Measurements from ENCODE around the gene ASB2. TPM values are rescaled to one million over a fixed set of nuclear protein-coding genes. Genes with fewer than 3 reads are reported as not detected.

Gene ASB2
- total RNA-seq, 3 donors from 2014 or later (not counting 1 experiment from before 2014, with no cell fraction given) = 3.7 to 7.2 (median 4.8) TPM

DNA sequence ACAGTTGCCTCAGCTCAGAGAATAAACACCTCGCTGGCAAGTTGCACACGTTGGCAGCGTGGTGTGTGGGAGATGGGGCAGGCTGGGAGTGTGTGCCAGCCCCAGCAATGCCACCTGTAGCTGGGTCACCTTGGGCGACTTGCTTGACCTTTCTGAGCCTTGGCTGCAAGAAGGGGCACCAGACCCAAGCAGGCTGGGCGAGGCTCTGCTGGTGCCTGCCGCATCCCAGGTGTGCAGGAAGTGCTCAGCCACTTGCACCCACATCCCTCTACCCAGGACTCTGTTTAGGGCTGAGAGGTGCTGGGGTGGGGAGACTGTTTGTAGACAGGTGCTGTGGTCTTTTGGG lies 48.6 kb downstream of the ASB2 start:
- 74% methylated on average over 6 of the region's 6 CpGs for WGBS (ENCODE audit: insufficient coverage)
- no peak overlapping the region for H3K4me3 Mint-ChIP-seq
- Histone ChIP-seq H3K9me3 (ENCODE audit: control insufficient read depth, insufficient read depth, low read length) (no peaks in the 10 kb centered on the region), H3K4me1 (ENCODE audit: control insufficient read depth, insufficient read depth, low read length) (no peaks in the 10 kb centered on the region), H3K4me3 (ENCODE audit: low read length) (no peak overlapping the region), H3K27ac (ENCODE audit: low read length) (no peak overlapping the region), H3K27me3 (ENCODE audit: control insufficient read depth, insufficient read depth, low read length) (no peaks in the 10 kb centered on the region), H3K36me3 (ENCODE audit: control insufficient read depth, insufficient read depth, low read length) (no peaks in the 10 kb centered on the region)
- no peaks in the 10 kb centered on the region for H3K36me3 Mint-ChIP-seq
- no peak for DNase-seq
- no peak overlapping the region for H3K27ac Mint-ChIP-seq
- ATAC-seq = no peak
- H3K9me3 Mint-ChIP-seq = no peaks in the 10 kb centered on the region
- H3K4me1 Mint-ChIP-seq = no peaks in the 10 kb centered on the region
- intact Hi-C loops (cut with micrococcal nuclease) = no loop called here
- no peaks in the 10 kb centered on the region for H3K27me3 Mint-ChIP-seq (ENCODE audit: low read depth in 2 of 2)
- TF ChIP-seq, protein P1, sequence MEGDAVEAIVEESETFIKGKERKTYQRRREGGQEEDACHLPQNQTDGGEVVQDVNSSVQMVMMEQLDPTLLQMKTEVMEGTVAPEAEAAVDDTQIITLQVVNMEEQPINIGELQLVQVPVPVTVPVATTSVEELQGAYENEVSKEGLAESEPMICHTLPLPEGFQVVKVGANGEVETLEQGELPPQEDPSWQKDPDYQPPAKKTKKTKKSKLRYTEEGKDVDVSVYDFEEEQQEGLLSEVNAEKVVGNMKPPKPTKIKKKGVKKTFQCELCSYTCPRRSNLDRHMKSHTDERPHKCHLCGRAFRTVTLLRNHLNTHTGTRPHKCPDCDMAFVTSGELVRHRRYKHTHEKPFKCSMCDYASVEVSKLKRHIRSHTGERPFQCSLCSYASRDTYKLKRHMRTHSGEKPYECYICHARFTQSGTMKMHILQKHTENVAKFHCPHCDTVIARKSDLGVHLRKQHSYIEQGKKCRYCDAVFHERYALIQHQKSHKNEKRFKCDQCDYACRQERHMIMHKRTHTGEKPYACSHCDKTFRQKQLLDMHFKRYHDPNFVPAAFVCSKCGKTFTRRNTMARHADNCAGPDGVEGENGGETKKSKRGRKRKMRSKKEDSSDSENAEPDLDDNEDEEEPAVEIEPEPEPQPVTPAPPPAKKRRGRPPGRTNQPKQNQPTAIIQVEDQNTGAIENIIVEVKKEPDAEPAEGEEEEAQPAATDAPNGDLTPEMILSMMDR (IDR thresholded peaks at IDR 0.05) = no peak

DNA sequence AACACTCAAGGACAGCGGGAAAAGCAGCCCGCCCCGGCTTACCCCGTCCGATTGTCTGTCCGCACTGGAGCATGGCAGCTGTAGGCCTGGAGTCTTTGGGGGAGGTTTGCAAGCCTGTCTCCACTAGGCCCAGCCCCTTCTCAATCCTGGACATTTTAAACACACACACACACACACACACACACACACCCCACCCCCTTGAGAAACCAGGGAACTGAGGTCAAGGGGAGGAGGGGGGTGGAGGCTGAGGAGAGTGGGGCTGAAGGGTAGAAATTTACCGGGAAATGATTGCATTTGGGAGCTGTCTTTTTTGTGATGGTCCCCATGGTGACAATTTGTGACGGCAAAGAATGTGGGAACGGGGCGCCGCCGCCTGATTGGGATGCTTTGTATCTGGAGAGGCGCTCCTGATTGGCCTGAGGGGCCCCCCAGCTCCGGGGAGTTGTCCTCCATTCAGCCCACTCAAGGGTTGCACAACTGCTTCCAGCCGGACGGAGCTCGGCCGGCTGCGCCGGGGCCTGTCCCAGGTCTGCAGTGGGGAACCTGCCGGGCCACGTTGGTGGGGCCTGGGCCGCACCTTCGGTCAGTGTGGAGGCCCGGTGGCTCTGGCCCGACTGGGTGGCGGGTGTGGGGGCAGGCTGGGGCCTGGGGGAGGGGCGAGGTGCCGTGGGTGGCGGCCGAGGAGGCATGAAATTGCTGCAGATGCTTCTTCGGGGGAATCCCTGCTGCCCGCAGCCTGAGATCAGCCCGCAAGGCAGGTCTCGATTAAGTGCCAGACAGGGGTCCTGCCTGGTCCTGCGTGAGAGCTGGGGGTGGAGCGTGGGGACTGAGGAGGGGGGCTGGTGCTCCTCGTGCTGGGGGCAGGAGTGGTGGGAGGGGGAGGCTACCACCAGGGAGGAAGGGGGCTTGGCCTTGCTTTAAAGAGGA lies 49.2 kb downstream of the ASB2 start, which contains the start of gene FAM181A:
FAM181A (plus strand) TSS at position 472 of the 927 bp plus-strand sequence. CDS start 942 bp downstream, outside the sequence.
- H3K27ac Mint-ChIP-seq = no peak within 1 kb of the TSS
- Histone ChIP-seq H3K4me3 (ENCODE audit: low read length) (no peak within 1 kb of the TSS), H3K9me3 (ENCODE audit: control insufficient read depth, insufficient read depth, low read length) (no peaks in the 10 kb centered on the region), H3K4me1 (ENCODE audit: control insufficient read depth, insufficient read depth, low read length) (no peaks in the 10 kb centered on the region), H3K27ac (ENCODE audit: low read length) (no peak within 1 kb of the TSS), H3K27me3 (ENCODE audit: control insufficient read depth, insufficient read depth, low read length) (no peaks in the 10 kb centered on the region), H3K36me3 (ENCODE audit: control insufficient read depth, insufficient read depth, low read length) (no peaks in the 10 kb centered on the region)
- H3K9me3 Mint-ChIP-seq = no peaks in the 10 kb centered on the region
- H3K4me1 Mint-ChIP-seq = no peaks in the 10 kb centered on the region
- DNase-seq (no peak), ATAC-seq (no peak)
- no peaks in the 10 kb centered on the region for H3K27me3 Mint-ChIP-seq (ENCODE audit: low read depth in 2 of 2)
- TF ChIP-seq, protein P1 (IDR thresholded peaks at IDR 0.05) = no peak
- intact Hi-C loops (cut with micrococcal nuclease) = no loop called here
- no peaks in the 10 kb centered on the region for H3K36me3 Mint-ChIP-seq
- WGBS (ENCODE audit: insufficient coverage) = 87% methylated on average over 37 of the region's 38 CpGs
- no peak within 1 kb of the TSS for H3K4me3 Mint-ChIP-seq

DNA sequence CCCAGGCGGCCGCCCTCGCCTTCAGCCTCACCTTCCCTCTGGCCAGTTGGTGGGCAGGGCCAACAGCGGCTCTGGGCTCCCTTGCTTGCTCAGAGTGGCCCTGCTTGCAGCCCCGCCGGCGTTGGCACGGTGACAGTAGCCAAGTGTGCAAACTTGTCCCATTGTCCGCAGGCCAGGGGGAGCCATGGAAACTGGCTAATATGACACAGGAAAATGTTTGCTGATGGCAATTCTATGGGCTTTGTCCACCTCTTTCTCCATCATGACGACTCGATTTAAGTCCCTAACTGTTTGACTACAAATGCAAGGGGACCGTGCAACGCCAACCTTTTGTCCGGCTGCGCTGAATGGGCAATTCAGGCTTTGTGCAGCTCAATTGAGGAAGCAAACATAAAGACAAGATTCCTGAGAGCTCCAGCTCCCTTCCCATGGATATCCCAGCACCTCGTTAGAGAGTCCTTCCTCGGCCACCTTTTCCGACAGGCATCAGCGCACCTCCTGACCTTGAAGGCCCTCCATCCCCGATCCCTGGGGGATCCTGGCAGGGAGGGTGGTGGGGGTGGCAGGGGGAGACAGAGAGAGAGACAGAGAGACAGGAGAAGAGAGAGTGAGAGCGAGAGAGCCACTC lies 50.0 kb downstream of the ASB2 start:
- Histone ChIP-seq H3K4me3 (ENCODE audit: low read length) (no peak overlapping the region), H3K27me3 (ENCODE audit: control insufficient read depth, insufficient read depth, low read length) (no peaks in the 10 kb centered on the region), H3K4me1 (ENCODE audit: control insufficient read depth, insufficient read depth, low read length) (no peaks in the 10 kb centered on the region), H3K9me3 (ENCODE audit: control insufficient read depth, insufficient read depth, low read length) (no peaks in the 10 kb centered on the region), H3K27ac (ENCODE audit: low read length) (no peak overlapping the region), H3K36me3 (ENCODE audit: control insufficient read depth, insufficient read depth, low read length) (no peaks in the 10 kb centered on the region)
- H3K27me3 Mint-ChIP-seq (ENCODE audit: low read depth in 2 of 2) = no peaks in the 10 kb centered on the region
- H3K9me3 Mint-ChIP-seq = no peaks in the 10 kb centered on the region
- intact Hi-C loops (cut with micrococcal nuclease) = no loop called here
- H3K36me3 Mint-ChIP-seq = no peaks in the 10 kb centered on the region
- H3K4me3 Mint-ChIP-seq = no peak overlapping the region
- WGBS (ENCODE audit: insufficient coverage) = 88% methylated on average over 21 of the region's 21 CpGs
- TF ChIP-seq, protein P1 (IDR thresholded peaks at IDR 0.05) = no peak
- no peak for ATAC-seq
- no peak overlapping the region for H3K27ac Mint-ChIP-seq
- no peak for DNase-seq
- no peaks in the 10 kb centered on the region for H3K4me1 Mint-ChIP-seq
